CD4-positive, alpha-beta T cell treated with Interleukin-2 at 100 ng/mL for 4 hours (primary cell): ENCODE data around the gene PTP4A1.

Experiments used
- DNase-seq: peaks from one replicate; pipeline ENCODE4 v3.0.0-alpha.2; 2020; ENCODE audit warnings: low spot score

The PTP4A1 gene

DNA sequence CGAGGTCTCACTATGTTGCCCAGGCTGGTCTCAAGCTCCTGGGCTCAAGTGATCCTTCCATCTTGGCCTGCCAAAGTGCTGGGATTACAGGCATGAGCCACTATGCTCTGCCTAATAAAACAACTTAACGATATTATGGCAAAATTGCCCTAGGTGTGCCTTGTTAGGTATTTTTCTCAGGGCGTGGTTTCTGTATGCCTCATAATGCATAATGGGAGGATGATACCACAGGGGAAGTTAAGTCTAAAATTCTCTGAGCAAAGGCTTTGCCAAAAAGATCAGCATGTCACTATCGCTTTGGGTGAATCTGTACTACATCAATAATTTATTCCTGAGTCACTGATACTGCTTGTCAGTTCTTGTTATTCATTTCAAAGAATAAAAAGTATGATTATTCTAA, 15.9 kb upstream of the PTP4A1 start:
- no peak for DNase-seq

- DNase-seq: no peak
Observed at GRCh38 chr6:63558278-63558677, 14.0 kb upstream of the PTP4A1 start.

- DNase-seq: no peak
Observed at GRCh38 chr6:63560801-63561287, 11.4 kb upstream of the PTP4A1 start.

DNA sequence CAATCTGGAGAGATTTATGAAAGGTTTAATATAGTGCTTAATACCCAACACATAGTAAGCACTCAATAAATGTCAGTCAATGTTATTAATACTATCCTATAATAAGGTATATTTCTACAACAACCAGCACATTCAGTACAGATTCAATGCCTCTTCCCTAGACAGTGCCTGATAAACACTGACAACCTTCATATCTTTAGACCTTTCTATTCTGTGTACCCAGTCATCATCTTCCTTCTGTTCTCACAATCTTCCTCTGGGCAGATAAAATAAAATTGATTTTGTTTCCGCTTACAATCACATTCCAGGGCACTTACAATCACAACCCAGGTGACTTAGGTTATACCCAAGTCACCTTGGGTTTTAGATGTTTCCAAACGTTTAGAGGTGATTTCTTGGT, 11.0 kb upstream of the PTP4A1 start:
- no peak for DNase-seq

- no peak for DNase-seq
Observed at GRCh38 chr6:63563235-63563634, 9.0 kb upstream of the PTP4A1 start.

DNA sequence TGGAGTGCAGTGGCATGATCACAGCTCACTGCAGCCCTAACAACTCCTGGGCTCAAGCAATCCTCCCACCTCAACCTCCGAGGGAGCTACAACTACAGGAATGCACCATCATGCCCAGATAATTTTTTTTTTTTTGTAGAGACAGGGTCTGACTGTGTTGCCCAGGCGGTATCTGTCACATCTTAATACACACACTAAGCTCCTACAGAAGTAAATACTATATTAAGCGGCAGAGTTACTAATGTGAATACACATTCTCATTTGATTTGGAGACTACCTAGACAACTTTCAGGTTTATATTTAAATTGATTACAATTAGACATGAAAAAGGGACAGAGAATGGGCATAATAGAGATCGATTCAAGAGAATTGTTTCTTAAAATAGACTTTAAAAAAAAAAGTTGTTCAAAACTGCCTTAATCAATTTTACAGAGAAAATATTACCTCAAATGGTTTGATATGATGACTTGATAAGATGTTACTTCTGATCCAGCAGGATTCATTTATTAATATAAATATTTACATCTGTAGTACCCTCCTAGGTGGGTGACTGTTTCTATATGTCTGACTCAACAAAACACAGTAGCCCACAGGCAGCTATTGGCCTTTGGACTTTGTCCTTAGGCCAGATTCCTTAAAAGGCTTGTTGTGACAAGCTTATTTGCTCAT, 7.1 kb upstream of the PTP4A1 start:
- no peak for DNase-seq

GRCh38 chr6:63565727-63566596, 6.3 kb upstream of the PTP4A1 start:
- no peak for DNase-seq

DNA sequence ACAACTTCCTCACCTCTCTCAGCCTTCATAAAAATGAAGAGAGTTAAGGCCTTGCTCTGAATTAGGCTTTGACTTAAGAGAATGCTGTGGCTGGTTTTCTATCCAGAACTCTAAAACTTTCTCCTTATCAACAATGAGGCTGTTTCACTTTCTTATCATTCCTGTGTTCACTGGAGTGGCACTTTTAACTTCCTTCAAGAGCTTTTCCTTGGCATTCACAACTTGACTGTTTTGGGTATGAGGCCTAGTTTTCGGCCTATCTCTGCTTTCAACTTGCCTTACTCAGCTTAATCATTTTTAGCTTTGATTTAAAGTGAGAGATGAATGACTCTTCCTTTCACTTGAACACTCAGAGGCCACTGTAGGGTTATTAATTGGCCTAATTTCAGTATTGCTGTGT, 4.3 kb upstream of the PTP4A1 start:
- no peak for DNase-seq

DNA sequence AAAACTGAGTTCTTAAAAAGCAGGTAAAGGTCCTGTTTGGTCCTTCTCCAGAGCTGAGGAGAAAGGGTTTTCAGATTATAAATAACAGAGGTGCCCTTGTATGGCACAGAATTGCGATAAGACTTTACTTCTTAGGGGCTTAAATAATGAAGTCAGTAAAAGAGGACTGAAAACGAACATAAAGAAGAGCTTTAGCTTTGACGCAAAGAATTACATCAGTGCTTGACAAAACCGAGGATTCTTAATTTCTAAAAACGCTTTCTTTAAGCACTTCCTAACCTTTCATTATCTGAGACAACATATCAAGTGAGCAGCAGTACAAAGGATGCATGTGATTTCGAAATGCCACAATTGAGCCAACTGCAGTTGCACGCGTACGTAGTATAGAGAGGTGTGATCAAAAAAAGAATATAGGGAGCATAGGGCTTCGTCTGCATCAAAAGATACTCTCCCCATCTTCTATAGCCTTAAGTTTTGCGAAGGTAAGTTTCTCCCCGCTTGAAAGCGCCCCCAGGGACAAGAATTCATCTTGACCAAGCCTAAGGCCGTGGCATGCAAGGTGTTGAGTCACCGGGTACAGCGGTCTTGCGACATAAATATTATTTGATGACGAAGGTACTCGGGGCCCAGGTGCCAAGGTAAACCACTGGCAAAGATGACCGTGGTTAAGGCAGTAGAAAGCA, 778 bp upstream of the PTP4A1 start:
- no peak for DNase-seq

- DNase-seq: no peak
Observed at GRCh38 chr6:63572747-63573075, 431 bp downstream of the PTP4A1 start.

DNA sequence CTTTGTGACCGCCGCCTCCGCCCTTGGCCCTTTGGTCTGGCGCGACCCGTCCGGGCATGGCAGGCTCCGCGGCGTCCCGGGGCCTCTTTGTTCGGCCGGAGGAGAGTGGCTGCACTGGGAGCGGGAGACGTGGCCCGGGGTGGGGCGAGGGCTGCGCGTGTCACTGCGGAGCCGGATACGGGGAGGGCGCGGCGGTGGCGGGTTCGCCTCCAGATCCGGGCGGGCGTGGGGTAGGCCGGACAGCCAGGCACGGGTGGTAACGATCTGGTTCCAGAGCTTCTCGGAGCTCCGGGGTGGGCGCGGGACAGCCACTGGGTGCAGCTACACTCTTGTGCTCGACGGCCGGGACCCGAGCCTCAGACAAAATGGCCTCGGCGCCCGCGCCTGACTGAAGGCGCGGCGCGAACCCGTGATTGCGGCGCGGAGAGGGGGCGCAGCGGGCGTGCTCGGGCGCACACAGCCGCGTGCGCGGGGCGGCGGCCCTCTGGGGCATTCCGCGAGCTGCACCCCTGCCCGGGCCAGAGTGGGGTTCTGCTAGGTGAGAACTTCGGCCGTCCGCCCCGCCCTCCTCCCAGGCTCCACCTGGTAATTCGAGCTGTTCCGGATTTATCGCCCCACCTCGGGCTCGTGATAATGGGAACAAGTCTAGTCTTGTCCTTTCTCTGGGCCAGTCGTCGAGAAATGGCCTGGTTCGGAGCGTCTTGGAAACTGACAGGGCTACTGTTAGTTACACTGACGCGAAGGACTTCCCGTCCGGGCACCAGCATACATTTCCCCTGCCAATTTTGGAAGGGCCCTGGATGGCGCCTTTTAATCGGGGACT, 1.0 kb downstream of the PTP4A1 start:
- DNase-seq: peak; percentile 61

DNA sequence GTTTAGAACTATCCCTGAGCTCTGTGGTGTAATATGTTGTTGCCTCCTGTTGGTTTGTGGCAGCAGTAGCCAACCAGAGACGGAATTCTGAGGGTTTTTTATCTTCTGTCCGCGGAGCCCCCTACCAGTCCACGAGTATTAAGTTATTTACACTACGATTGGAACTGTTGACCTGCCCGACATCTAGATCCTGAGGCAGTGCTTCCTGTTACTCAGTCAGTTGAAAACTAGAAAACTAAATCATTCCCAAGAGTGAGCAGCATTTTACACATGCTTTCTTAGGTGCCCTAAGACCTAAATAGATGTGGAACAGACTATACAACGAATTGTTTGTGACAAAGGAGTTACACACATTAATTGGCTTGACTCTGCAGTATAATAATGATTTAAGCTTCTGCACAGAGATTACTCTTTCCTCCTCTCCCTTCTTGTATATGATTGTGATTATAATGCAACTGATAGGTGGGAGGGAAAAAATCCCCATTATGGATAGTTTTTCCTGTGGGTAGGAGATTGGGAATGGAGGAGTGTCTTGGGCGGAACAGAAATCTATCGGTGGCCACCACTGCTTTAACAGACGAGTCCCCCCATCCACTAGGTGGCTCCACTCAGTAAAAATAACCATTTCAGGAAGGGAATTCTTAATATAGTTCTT, 1.7 kb downstream of the PTP4A1 start:
- DNase-seq: peak; percentile 70

DNA sequence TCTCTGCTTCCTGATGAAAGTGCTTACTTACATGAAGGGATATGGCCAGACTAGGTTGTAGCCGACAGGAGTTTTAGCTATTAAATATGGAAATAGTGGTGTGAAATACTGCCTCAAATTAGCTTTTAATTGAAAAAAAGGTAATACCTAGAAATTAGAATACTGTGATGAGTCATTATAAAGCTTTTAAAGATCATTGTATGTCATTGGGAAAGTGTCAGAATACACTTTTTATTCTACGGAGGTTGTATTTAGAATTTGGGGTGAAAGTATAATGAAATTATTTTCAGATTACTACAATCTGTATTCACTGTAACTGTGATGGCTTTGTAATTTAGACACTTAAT, 2.2 kb downstream of the PTP4A1 start:
- DNase-seq: no peak

GRCh38 chr6:63576147-63576772, 4.0 kb downstream of the PTP4A1 start:
- no peak for DNase-seq

DNA sequence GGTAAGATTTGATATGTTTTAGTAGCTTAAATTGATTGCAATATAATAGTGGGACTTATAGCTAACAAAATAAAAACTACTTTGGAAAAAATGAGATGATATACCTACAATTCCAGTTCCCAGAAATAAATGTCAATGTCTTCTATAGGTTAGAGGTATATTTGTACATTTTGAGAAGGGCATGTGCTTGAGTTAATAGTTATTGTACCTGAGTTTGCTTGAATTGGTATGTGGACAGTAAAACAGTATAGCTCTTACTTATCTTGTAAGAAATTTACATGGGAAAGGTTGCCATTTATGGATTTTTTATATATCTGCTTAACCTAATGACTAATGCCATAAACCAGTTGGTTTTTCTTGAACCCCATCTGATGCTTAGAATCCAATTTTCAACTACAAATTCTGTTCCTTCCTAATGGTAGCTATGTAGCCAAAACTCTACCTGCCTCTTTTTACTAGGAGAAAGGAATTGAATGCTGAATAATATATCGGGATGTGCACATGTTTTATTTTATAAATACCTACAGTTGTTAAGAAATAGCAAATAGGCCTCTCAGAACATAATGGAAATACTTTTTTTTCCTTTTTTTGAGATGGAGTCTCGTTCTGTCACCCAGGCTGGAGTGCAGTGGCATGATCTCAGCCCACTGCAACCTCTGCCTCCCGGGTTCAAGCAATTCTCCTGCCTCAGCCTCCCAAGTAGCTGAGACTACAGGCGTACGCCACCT, 4.9 kb downstream of the PTP4A1 start:
- no peak for DNase-seq

- no peak for DNase-seq
Observed at GRCh38 chr6:63578757-63579156, 6.5 kb downstream of the PTP4A1 start.

GRCh38 chr6:63579937-63580703, 7.8 kb downstream of the PTP4A1 start:
- no peak for DNase-seq

- no peak for DNase-seq
Observed at GRCh38 chr6:63580704-63580961, 8.4 kb downstream of the PTP4A1 start.

DNA sequence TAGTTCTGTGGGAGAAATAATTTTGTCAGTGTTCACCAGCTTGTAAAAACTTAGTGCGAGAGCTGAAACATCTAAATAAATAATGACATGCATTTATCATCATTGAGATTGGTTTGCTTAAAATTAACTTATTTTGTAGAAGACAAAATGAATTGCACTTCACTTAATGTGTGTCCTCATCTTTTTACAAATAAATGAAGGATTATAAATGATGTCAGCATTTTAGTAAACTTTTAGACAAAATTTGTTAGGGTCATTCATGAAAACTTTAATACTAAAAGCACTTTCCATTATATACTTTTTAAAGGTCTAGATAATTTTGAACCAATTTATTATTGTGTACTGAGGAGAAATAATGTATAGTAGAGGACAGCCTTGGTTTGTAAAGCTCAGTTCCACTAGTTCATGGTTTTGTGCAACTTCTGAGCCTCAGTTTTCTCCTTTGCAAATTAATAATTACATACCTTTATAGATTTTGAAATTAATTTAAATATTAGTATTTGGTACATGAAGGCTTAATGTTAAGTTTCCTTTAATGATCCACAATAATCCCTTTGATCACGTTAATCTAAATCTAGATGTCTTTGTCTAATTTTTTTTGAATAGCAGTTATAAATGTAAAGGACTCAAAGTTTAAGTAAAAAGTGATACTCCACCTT, 9.2 kb downstream of the PTP4A1 start:
- no peak for DNase-seq
